GM12878 (cell line): Measurements from ENCODE around the gene IMMP2L. TPM values are rescaled to one million over a fixed set of nuclear protein-coding genes. Genes with fewer than 3 reads are reported as not detected.

Source experiments
- ATAC-seq: fragments of 200-7000 bp; cut with Tn5 transposase; 3 replicates; pipeline ENCODE4 v1.9.1; 2020; ENCODE audit warnings: mild to moderate bottlenecking, moderate library complexity
- BruUV-seq: library from RNA; stranded (reverse); fragments of 400-500 nt; replicated peaks from 2 replicates; lab custom pipeline; 2021; lab: Mats Ljungman, UMichigan
- CTCF ChIA-PET: fragments of 300-600 bp; sonication (Branson Sonifier 250); formaldehyde crosslinking; extraction: SDS; loops from one replicate; lab custom pipeline; 2021; ENCODE audit warnings: inconsistent platforms; lab: Yijun Ruan, JAX
- POLR2A ChIA-PET: fragments of 350-600 bp; formaldehyde crosslinking; extraction: SDS; loops from one replicate; lab custom pipeline; 2021; ENCODE audit warnings: inconsistent platforms; lab: Charles Lee
- RAD21 ChIA-PET: fragments of 300-600 bp; sonication (Branson Sonifier 250); formaldehyde crosslinking; loops from one replicate; lab custom pipeline; 2023; ENCODE audit warnings: antibody characterized with exemption; ENCODE audit not compliant: unreplicated experiment; lab: Charles Lee
- SMC1A ChIA-PET: fragments of 300-600 bp; sonication (Branson Sonifier 250); formaldehyde crosslinking; loops from one replicate; lab custom pipeline; 2023; ENCODE audit not compliant: unreplicated experiment, uncharacterized antibody; lab: Charles Lee
- DNase-seq: peaks from one replicate; pipeline ENCODE4 v3.0.0-alpha.2; 2011; ENCODE audit warnings: low read depth, low spot score
- FAIRE-seq: peaks from 3 replicates; lab custom pipeline; 2011; peaks lifted over from hg19 to GRCh38; lab: Jason Lieb, UNC
- H2AFZ ChIP-seq: 2 replicates; pipeline ENCODE4 v1.6.0; 2011; ENCODE audit warnings: low read depth, low read length, control low read depth; ENCODE audit not compliant: control insufficient read depth
- H3K27ac ChIP-seq: 2 replicates; pipeline ENCODE4 v1.5.1; 2011; ENCODE audit warnings: control low read depth; ENCODE audit not compliant: control insufficient read depth, insufficient read depth
- H3K27me3 ChIP-seq, 2 experiments: replicated peaks in 1 of 2; 2 replicates each; pipeline versions ENCODE4 v1.6.0 to v1.6.1; 2011; ENCODE audit warnings: low read length in 1 of 2; ENCODE audit not compliant: control insufficient read depth in 2 of 2, insufficient read depth in 2 of 2
- H3K36me3 ChIP-seq, 2 experiments: 2 replicates each; pipeline ENCODE4 v1.5.1; 2011; ENCODE audit warnings: low read length in 1 of 2; ENCODE audit not compliant: control insufficient read depth in 2 of 2, insufficient read depth in 2 of 2
- H3K4me1 ChIP-seq: 2 replicates; pipeline ENCODE4 v1.6.1; 2011; ENCODE audit warnings: mild to moderate bottlenecking, low read length, moderate library complexity, mixed read lengths; ENCODE audit not compliant: control insufficient read depth, insufficient read depth
- H3K4me2 ChIP-seq: 2 replicates; pipeline ENCODE4 v1.6.0; 2011; ENCODE audit warnings: control low read depth; ENCODE audit not compliant: control insufficient read depth, insufficient read depth
- H3K4me3 ChIP-seq: fragments of 200-600 bp; sonication (generic); 2 replicates; pipeline ENCODE4 v1.5.1; 2016
- H3K79me2 ChIP-seq: 2 replicates; pipeline ENCODE4 v1.6.0; 2011; ENCODE audit warnings: low read length; ENCODE audit not compliant: control insufficient read depth, insufficient read depth
- H3K9ac ChIP-seq: 2 replicates; pipeline ENCODE4 v1.8.0; 2011; ENCODE audit warnings: low read length, control low read depth, mixed read lengths; ENCODE audit not compliant: control insufficient read depth, insufficient read depth
- H3K9me3 ChIP-seq: replicated peaks from 3 replicates; pipeline ENCODE4 v1.5.1; 2011; ENCODE audit warnings: mild to moderate bottlenecking, low read length; ENCODE audit not compliant: control insufficient read depth, insufficient read depth
- H4K20me1 ChIP-seq: 2 replicates; pipeline ENCODE4 v1.6.0; 2011; ENCODE audit not compliant: control insufficient read depth, insufficient read depth
- BMI1 ChIP-seq: fragments of 450-650 bp; IDR thresholded peaks from 2 replicates; pipeline ENCODE4 v1.6.1; 2016; ENCODE audit warnings: mild to moderate bottlenecking, moderate library complexity, borderline replicate concordance
- EZH2 ChIP-seq: IDR thresholded peaks from 2 replicates; pipeline ENCODE4 v1.6.1; 2012; ENCODE audit warnings: low read depth, mild to moderate bottlenecking, control low read depth, inconsistent platforms, low read length, borderline replicate concordance; ENCODE audit not compliant: control insufficient read depth
- JUND ChIP-seq: IDR thresholded peaks from 2 replicates; pipeline ENCODE4 v1.6.1; 2012; ENCODE audit warnings: low read depth, mild to moderate bottlenecking, low read length, improper control_type of control experiment, moderate library complexity
- MTA3 ChIP-seq: IDR thresholded peaks from 2 replicates; pipeline ENCODE4 v1.6.1; 2012; ENCODE audit warnings: low read length, inconsistent platforms, borderline replicate concordance
- NFYA ChIP-seq: IDR thresholded peaks from 2 replicates; pipeline ENCODE4 v1.6.1; 2011; ENCODE audit warnings: low read depth, mild to moderate bottlenecking, low read length, improper control_type of control experiment, borderline replicate concordance
- NR2C1 ChIP-seq: fragments of 450-650 bp; IDR thresholded peaks from 2 replicates; pipeline ENCODE4 v1.6.1; 2017; ENCODE audit warnings: antibody characterized with exemption, mild to moderate bottlenecking, moderate library complexity
- NR2F1 ChIP-seq: fragments of 450-650 bp; conservative IDR thresholded peaks from 2 replicates; pipeline ENCODE4 v1.6.1; 2017; ENCODE audit warnings: mild to moderate bottlenecking
- PAX8 ChIP-seq: fragments of 450-650 bp; IDR thresholded peaks from 2 replicates; pipeline ENCODE4 v1.6.1; 2017; ENCODE audit warnings: mild to moderate bottlenecking, moderate library complexity
- RAD51 ChIP-seq: fragments of 450-650 bp; IDR thresholded peaks from 2 replicates; pipeline ENCODE4 v1.6.1; 2016; ENCODE audit warnings: moderate library complexity, mild to moderate bottlenecking, inconsistent platforms
- RCOR1 ChIP-seq: conservative IDR thresholded peaks from 2 replicates; pipeline ENCODE4 v1.6.1; 2012; ENCODE audit warnings: low read depth, low read length, improper control_type of control experiment
- STAT1 ChIP-seq: fragments of 450-650 bp; conservative IDR thresholded peaks from 2 replicates; pipeline ENCODE4 v1.6.1; 2014; ENCODE audit warnings: antibody characterized with exemption, mild to moderate bottlenecking
- TBL1XR1 ChIP-seq: IDR thresholded peaks from 2 replicates; pipeline ENCODE4 v1.6.1; 2012; ENCODE audit warnings: low read depth, low read length, improper control_type of control experiment
- TCF3 ChIP-seq: IDR thresholded peaks from 2 replicates; pipeline ENCODE4 v1.6.1; 2012; ENCODE audit warnings: low read depth, mild to moderate bottlenecking, low read length, borderline replicate concordance; ENCODE audit not compliant: insufficient read depth
- YBX1 ChIP-seq: fragments of 450-650 bp; IDR thresholded peaks from 2 replicates; pipeline ENCODE4 v1.6.1; 2016; ENCODE audit warnings: antibody characterized with exemption
- ZNF207 ChIP-seq: fragments of 450-650 bp; IDR thresholded peaks from 2 replicates; pipeline ENCODE4 v1.6.1; 2014; ENCODE audit warnings: antibody characterized with exemption, mild to moderate bottlenecking, borderline replicate concordance
- WGBS: methylation state at CpG from one replicate; pipeline ENCODE4 v1.1.6; 2016; ENCODE audit warnings: low lambda C conversion rate; ENCODE audit not compliant: insufficient replicate concordance, insufficient coverage; ENCODE audit errors: missing lambda C conversion rate; 5-methylcytosine and 5-hydroxymethylcytosine counted together
- in situ Hi-C: fragments of 300-500 bp; cut with MboI; formaldehyde crosslinking; loops from 9 replicates; pipeline ENCODE4 v1.14.3; 2018; ENCODE audit warnings: mixed read lengths
- intact Hi-C: fragments of 100-400 bp; cut with micrococcal nuclease; formaldehyde crosslinking; loops from one replicate; pipeline ENCODE4 v1.14.2; 2022; ENCODE audit not compliant: unreplicated experiment
- polyA plus RNA-seq, 11 experiments: library from polyadenylated mRNA; depleted of rRNA in 4 of 11; unstranded in 6 of 11; stranded (reverse) in 5 of 11; fragments of >200 nt; fragmentation: Nextera tagmentation in 4 of 11; fragmentation: Illumina TruSeq in 1 of 11; extraction: Ambion mirVana in 4 of 11; extraction: Trizol in 1 of 11; gene quantifications; 1 replicate in 1 of 11; 2 replicates in 10 of 11; pipeline versions ENCODE4 v1.2.1 to v1.2.3, GENCODE V29; 2011 to 2016; ENCODE audit warnings: inconsistent platforms in 2 of 11, missing spikeins in 2 of 11, low read depth in 1 of 11
- total RNA-seq, 4 experiments: library from RNA; depleted of rRNA in 3 of 4; stranded (reverse); fragments of >200 nt in 3 of 4; fragmentation: Illumina TruSeq in 1 of 4; extraction: Trizol in 1 of 4; gene quantifications; 2 replicates each; pipeline versions ENCODE4 v1.2.1 to v1.2.3, GENCODE V29; 2013 to 2021
- TF ChIP-seq, protein P1 (sequence below): fragments of 450-650 bp; IDR thresholded peaks from 2 replicates; pipeline ENCODE4 v1.6.1; 2017; ENCODE audit warnings: mild to moderate bottlenecking, low read depth, inconsistent platforms; ENCODE audit not compliant: poor library complexity, severe bottlenecking

IMMP2L gene
- total and polyA plus RNA-seq, 10 of the 15 experiments (the other 5 are each of a cell fraction or from before 2014, with no cell fraction given) = 12.6 to 46.3 (median 19.6) TPM

DNA sequence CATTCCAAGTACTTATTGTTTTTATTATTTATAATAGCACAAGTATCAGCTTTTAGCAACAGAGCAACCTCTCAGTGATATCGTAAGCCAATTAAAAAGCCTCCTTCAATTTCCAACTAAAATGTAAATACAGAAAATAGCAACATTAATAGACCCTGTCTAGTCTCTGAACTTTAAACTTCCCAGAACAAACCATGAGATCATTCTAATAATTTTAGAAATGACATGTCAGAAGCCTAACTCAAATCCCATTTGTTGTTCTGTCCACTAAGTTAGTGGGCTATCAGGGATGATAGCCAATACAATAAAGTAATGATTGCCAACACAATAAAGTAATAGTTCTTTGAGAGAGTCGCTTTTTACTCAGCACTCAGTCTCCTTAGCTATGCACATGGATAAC, 493.7 kb downstream of the IMMP2L start:
- ChIA-PET SMC1A (no interaction called here), CTCF (no interaction called here), POLR2A (no interaction called here), RAD21 (no interaction called here)
- no peaks in the 10 kb centered on the region for H3K4me1 ChIP-seq
- DNase-seq (no peak), ATAC-seq (no peak), FAIRE-seq (no peak)
- H2AFZ ChIP-seq = no peak overlapping the region
- no peak overlapping the region for H3K4me3 ChIP-seq
- no TSS peak for BruUV-seq
- no peak overlapping the region for H3K27ac ChIP-seq
- WGBS = 78% methylated on average over 2 of the region's 2 CpGs
- in situ Hi-C loops = no loop called here
- intact Hi-C loops = no loop called here
- H3K27me3 ChIP-seq = no peaks in the 10 kb centered on the region
- H3K9me3 ChIP-seq = no peaks in the 10 kb centered on the region; the same call in 2 of the 3 replicates
- H3K79me2 ChIP-seq = no peaks in the 10 kb centered on the region
- no peak overlapping the region for H3K4me2 ChIP-seq
- no peaks in the 10 kb centered on the region for H3K36me3 ChIP-seq
- H4K20me1 ChIP-seq = no peaks in the 10 kb centered on the region
- TF ChIP-seq YBX1 = no peak
- TF ChIP-seq EZH2 = no peak
- TF ChIP-seq ZNF207 = no peak
- TF ChIP-seq RCOR1 = no peak
- no peak for TF ChIP-seq JUND
- no peak for TF ChIP-seq NR2C1
- TF ChIP-seq NFYA = no peak
- no peak for TF ChIP-seq MTA3
- no peak for TF ChIP-seq TBL1XR1
- TF ChIP-seq STAT1 = no peak
- TF ChIP-seq NR2F1 = no peak
- TF ChIP-seq, protein P1, sequence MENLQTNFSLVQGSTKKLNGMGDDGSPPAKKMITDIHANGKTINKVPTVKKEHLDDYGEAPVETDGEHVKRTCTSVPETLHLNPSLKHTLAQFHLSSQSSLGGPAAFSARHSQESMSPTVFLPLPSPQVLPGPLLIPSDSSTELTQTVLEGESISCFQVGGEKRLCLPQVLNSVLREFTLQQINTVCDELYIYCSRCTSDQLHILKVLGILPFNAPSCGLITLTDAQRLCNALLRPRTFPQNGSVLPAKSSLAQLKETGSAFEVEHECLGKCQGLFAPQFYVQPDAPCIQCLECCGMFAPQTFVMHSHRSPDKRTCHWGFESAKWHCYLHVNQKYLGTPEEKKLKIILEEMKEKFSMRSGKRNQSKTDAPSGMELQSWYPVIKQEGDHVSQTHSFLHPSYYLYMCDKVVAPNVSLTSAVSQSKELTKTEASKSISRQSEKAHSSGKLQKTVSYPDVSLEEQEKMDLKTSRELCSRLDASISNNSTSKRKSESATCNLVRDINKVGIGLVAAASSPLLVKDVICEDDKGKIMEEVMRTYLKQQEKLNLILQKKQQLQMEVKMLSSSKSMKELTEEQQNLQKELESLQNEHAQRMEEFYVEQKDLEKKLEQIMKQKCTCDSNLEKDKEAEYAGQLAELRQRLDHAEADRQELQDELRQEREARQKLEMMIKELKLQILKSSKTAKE = no peak
- TF ChIP-seq TCF3 = no peak
- TF ChIP-seq PAX8 = no peak
- no peak for TF ChIP-seq RAD51
- no peak for TF ChIP-seq BMI1
- TF ChIP-seq, all 136 proteins: peak for 0
- no peak overlapping the region for H3K9ac ChIP-seq
